A673 (cell line): ENCODE data around the gene PTGFRN. TPM values are rescaled to one million over a fixed set of nuclear protein-coding genes. Genes with fewer than 3 reads are reported as not detected.

ENCODE experiments used
- BruUV-seq: library from RNA; stranded (reverse); fragments of 400-500 nt; replicated peaks from 2 replicates; lab custom pipeline; 2021; lab: Mats Ljungman, UMichigan
- CTCF ChIA-PET: fragments of 300-600 bp; sonication (Branson Sonifier 250); formaldehyde crosslinking; loops from one replicate; lab custom pipeline; 2022; ENCODE audit warnings: antibody characterized with exemption; lab: Charles Lee
- POLR2A ChIA-PET: fragments of 300-600 bp; sonication (Branson Sonifier 250); formaldehyde crosslinking; loops from one replicate; lab custom pipeline; 2022; ENCODE audit warnings: antibody characterized with exemption; ENCODE audit not compliant: low non-redundant PET; lab: Charles Lee
- DNase-seq: peaks from one replicate; pipeline ENCODE4 v3.0.0-alpha.2; 2015; ENCODE audit warnings: low spot score
- H3K27ac ChIP-seq: fragments of 200-600 bp; sonication (generic); 2 replicates; pipeline ENCODE4 v1.5.1; 2016; ENCODE audit warnings: mixed run types, low read depth, mild to moderate bottlenecking, mixed read lengths, antibody characterized with exemption, low read length; ENCODE audit not compliant: poor library complexity, severe bottlenecking
- H3K27me3 ChIP-seq: fragments of 200-600 bp; sonication (generic); replicated peaks from 2 replicates; pipeline ENCODE4 v1.6.1; 2017; ENCODE audit warnings: mixed run types, low read depth, mild to moderate bottlenecking, mixed read lengths, antibody characterized with exemption, low read length; ENCODE audit not compliant: insufficient read depth, poor library complexity
- H3K36me3 ChIP-seq: fragments of 200-600 bp; sonication (generic); 2 replicates; pipeline ENCODE4 v1.6.1; 2016; ENCODE audit warnings: mixed run types, mild to moderate bottlenecking, mixed read lengths, antibody characterized with exemption, low read length; ENCODE audit not compliant: insufficient read depth, poor library complexity, severe bottlenecking
- H3K4me1 ChIP-seq: fragments of 200-600 bp; sonication (generic); 2 replicates; pipeline ENCODE4 v1.6.1; 2017; ENCODE audit warnings: mixed run types, mild to moderate bottlenecking, mixed read lengths, antibody characterized with exemption, low read length; ENCODE audit not compliant: insufficient read depth, poor library complexity, severe bottlenecking
- H3K4me3 ChIP-seq: fragments of 200-600 bp; sonication (generic); 2 replicates; pipeline ENCODE4 v1.5.1; 2016; ENCODE audit warnings: low read depth, mixed run types, mild to moderate bottlenecking, mixed read lengths, low read length; ENCODE audit not compliant: poor library complexity, severe bottlenecking
- H3K9me3 ChIP-seq: fragments of 200-600 bp; sonication (generic); 2 replicates; pipeline ENCODE4 v1.6.1; 2016; ENCODE audit warnings: mixed run types, low read depth, mild to moderate bottlenecking, mixed read lengths, antibody characterized with exemption, low read length; ENCODE audit not compliant: poor library complexity, severe bottlenecking
- CTCF ChIP-seq: fragments of 300-800, 200-600 bp; sonication (generic); conservative IDR thresholded peaks from 2 replicates; pipeline ENCODE4 v1.5.1; 2017; ENCODE audit warnings: low read depth, mild to moderate bottlenecking, antibody characterized with exemption, low read length, moderate library complexity, mixed read lengths
- EZH2 ChIP-seq: fragments of 200-600 bp; sonication (generic); IDR thresholded peaks from 2 replicates; pipeline ENCODE4 v1.6.1; 2017; ENCODE audit warnings: borderline replicate concordance, low read depth, mild to moderate bottlenecking, mixed read lengths, antibody characterized with exemption, low read length; ENCODE audit not compliant: poor library complexity, severe bottlenecking
- intact Hi-C: fragments of 100-400 bp; cut with micrococcal nuclease; formaldehyde crosslinking; loops from one replicate; pipeline ENCODE4 v1.10.0; 2022; ENCODE audit not compliant: unreplicated experiment
- total RNA-seq: library from RNA; stranded (reverse); gene quantifications from 2 replicates; pipeline ENCODE4 v1.2.3, GENCODE V29; 2021

PTGFRN gene
- total RNA-seq, 1 experiment from 2014 or later, result 29.5 TPM

- H3K4me1 ChIP-seq, result no peaks in the 10 kb centered on the region
- intact Hi-C loops, result no loop called here
- POLR2A ChIA-PET, result no interaction called here
Observed at GRCh38 chr1:116994411-116994810, 84.7 kb downstream of the PTGFRN start.

GRCh38 chr1:116997066-116997465, 87.3 kb downstream of the PTGFRN start:
- BruUV-seq, result no TSS peak
- Histone ChIP-seq H3K9me3 (no peaks in the 10 kb centered on the region), H3K4me1 (no peaks in the 10 kb centered on the region), H3K4me3 (no peak overlapping the region), H3K36me3 (no peaks in the 10 kb centered on the region), H3K27me3 (no peaks in the 10 kb centered on the region), H3K27ac (no peak overlapping the region)
- POLR2A ChIA-PET, result no interaction called here
- no peak for DNase-seq
- TF ChIP-seq EZH2, result no peak
- intact Hi-C loops, result no loop called here
- CTCF ChIA-PET, result no interaction called here

More at GRCh38 chr1:116994411-116994810, 84.7 kb downstream of the PTGFRN start:
- H3K4me3 ChIP-seq, result no peak overlapping the region
- no TSS peak for BruUV-seq
- DNase-seq, result no peak
- CTCF ChIA-PET, result no interaction called here
- no peaks in the 10 kb centered on the region for H3K27me3 ChIP-seq
- H3K27ac ChIP-seq, result no peak overlapping the region
- H3K9me3 ChIP-seq, result no peaks in the 10 kb centered on the region
- no peak for TF ChIP-seq EZH2
- TF ChIP-seq CTCF, result no peak
- H3K36me3 ChIP-seq, result no peaks in the 10 kb centered on the region

GRCh38 chr1:116997636-116998035, 87.9 kb downstream of the PTGFRN start:
- ChIA-PET CTCF (no interaction called here), POLR2A (no interaction called here)
- TF ChIP-seq EZH2 (no peak), CTCF (no peak)
- no peaks in the 10 kb centered on the region for H3K9me3 ChIP-seq
- no peak overlapping the region for H3K4me3 ChIP-seq
- no peak overlapping the region for H3K27ac ChIP-seq
- no TSS peak for BruUV-seq
- intact Hi-C loops, result no loop called here
- no peak for DNase-seq
- no peaks in the 10 kb centered on the region for H3K4me1 ChIP-seq
- H3K36me3 ChIP-seq, result no peaks in the 10 kb centered on the region
- H3K27me3 ChIP-seq, result no peaks in the 10 kb centered on the region

GRCh38 chr1:116999596-116999995, 89.9 kb downstream of the PTGFRN start:
- H3K36me3 ChIP-seq, result no peaks in the 10 kb centered on the region
- CTCF ChIA-PET, result no interaction called here
- intact Hi-C loops, result no loop called here

More at GRCh38 chr1:116999596-116999995, 89.9 kb downstream of the PTGFRN start:
- Histone ChIP-seq H3K27ac (no peak overlapping the region), H3K4me3 (no peak overlapping the region), H3K27me3 (no peaks in the 10 kb centered on the region), H3K4me1 (no peaks in the 10 kb centered on the region), H3K9me3 (no peaks in the 10 kb centered on the region)
- DNase-seq, result no peak
- no TSS peak for BruUV-seq
- POLR2A ChIA-PET, result no interaction called here
- TF ChIP-seq EZH2 (no peak), CTCF (no peak)
